Stimulated activated CD4-positive, alpha-beta T cell treated with anti-CD3 and anti-CD28 coated beads, Interleukin-2, amount 100 ng/mL, for 4 hours (primary cell): ENCODE results near the gene CHRNG.
A peak's percentile ranks its signal among the peaks of the same experiment; 100 is the strongest.

Experiments used
- DNase-seq: peaks from one replicate; pipeline ENCODE4 v3.0.0-alpha.2; 2020; ENCODE audit warnings: low read depth

CHRNG gene

DNA sequence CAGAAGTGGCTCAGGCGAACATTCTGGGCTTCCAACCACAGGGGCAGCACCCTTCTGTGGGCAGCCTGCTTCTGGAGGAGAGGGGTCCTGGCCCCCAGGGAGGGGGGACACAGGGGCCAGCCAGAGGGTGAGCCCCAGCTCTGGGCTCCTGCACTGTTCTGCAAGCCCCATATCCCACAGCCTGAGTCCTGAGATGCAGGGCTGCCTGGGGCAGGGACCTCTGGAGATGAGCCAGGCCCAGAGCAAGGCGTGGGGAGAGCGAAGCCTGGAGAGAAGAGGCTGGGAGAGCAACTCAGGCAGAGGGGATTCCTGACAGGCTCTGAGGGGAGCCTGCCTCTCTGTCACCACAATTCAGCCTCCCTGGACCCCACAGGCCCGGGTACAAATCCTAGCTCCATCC is 32.8 kb upstream of the CHRNG start:
- DNase-seq, result no peak

- no peak for DNase-seq
Measured at GRCh38 chr2:232508251-232508650, 31.2 kb upstream of the CHRNG start.

- no peak for DNase-seq
Measured at GRCh38 chr2:232511336-232511890, 28.1 kb upstream of the CHRNG start.

DNA sequence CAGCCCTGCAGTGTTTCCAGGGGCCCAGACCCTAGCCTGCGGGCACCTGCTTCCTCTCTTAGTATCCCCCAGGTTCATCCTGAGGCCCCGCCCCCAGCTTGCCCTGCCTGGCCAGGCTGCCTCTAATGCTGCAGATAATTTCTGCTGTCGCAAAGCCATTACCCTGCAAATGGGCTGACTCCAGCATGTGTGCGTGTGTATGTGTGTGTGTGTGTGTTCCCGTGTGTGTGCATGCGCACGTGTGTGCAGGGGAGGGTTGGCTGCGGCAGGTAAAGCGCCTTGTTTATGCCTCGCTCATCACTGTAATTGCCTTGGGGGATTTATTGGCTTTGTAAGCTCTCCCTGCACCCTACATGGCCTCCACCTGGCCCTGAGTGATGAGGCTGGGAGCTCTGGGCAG is 26.9 kb upstream of the CHRNG start:
- no peak for DNase-seq

DNA sequence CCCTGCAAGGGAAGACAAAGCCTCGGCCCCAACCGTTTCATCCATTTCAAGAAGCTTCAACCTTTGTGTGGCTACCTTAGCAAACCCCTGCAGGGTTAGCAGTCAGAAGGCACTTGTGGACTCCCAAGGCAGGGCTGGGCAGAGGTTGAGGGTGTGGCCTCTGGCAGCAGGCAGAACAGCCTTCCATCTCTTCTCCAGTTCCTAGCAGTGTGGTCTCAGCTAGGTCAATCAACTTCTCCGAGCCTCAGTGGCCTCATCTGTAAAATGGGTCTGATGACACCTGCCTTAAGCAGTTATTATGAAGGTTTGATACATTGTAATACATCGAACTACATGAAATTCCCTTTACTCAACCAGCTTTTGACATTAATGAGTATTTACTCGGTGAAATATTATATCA is 26.1 kb upstream of the CHRNG start:
- DNase-seq, result no peak

- no peak for DNase-seq
Measured at GRCh38 chr2:232515639-232516038, 23.9 kb upstream of the CHRNG start.

GRCh38 chr2:232516551-232516950 is 22.9 kb upstream of the CHRNG start:
- no peak for DNase-seq

DNA sequence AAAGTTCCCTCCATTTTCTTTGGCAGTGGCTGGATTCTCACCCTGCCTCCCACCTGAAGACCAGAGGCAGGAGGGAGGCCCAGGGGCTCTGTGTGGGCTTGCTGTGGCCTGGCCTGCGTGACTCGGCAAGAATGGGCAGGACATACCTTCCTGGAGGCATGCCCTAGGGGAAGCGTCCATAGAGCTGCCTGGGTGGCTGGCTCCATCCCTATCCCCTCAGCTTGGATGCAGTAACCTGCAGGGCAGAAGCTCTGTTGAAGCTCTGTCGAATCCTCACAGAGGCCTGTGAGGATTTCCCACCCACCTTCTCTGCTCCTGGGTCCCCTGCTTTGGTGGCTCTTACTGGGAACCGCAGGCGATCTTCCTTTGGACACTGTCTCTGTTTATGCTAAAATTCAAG is 20.6 kb upstream of the CHRNG start:
- DNase-seq, result no peak

DNA sequence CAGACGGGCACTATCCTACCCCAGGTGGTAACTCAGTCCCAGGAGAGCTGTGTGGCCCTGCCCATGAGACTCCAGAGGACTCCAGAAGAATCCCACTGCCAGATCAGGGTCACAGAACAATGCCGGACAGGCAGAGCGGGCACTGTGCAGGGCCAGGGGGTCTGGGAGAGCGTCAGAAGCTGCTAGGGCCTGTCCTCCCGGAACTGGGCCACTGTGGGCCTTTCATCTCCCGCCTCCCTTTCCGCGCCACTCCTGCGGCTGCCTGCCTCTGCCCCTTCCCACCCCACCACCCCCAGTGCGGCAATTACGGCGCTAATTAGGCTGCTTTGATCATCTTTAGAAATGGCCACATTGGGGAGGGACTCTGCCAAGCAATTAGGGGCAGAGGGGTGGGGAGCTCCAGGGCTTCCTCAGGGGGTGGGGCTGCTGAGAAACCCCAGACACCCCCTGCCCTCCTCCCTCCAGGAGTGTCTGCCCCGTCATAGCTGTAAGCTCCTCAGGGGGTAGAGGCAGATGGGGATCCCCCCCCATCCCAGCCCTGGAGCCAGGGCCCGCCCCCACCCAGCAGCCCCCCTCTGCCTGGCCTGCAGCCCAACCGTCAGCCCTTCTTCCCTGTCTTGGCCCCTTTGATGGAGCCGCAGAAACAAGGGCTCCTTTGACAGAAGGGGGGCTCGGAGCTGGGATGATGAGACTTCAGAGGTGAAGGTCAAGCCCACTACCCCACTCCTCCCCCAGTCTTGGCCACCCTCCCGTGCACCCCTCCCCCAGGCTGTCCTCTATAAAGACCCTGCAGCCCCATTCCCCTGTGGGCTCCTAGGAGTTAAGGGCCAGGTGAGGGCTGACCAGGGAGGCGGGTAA is 19.7 kb upstream of the CHRNG start, which contains the start of gene PRSS56:
Gene PRSS56 (plus strand): TSS at position 808 of the 858 bp plus-strand sequence. CDS start 211 bp downstream, outside the sequence.
- DNase-seq, result no peak

GRCh38 chr2:232520489-232520888 is 19.0 kb upstream of the CHRNG start:
- no peak for DNase-seq

DNA sequence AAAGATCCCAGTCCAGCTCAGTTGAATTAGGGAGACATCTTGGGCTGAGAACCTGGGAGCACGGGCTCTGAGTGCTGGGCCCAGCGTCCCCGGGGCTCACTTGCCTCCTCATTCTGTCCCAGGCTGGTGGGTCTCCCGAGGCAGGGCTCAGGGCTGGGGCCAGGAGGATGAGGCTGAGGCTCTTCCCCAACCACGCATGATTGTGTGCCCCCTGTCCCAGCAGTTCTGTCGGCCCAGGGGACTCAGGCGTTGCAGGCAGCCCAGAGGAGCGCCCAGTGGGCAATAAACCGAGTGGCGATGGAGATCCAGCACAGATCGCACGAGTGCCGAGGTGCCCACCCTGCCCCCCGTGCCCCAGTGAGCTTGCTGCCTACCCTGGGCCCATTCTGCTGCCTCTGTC is 18.4 kb upstream of the CHRNG start:
- DNase-seq, result no peak

- peak; percentile 46 for DNase-seq
Measured at GRCh38 chr2:232521959-232522622, 17.4 kb upstream of the CHRNG start.

DNA sequence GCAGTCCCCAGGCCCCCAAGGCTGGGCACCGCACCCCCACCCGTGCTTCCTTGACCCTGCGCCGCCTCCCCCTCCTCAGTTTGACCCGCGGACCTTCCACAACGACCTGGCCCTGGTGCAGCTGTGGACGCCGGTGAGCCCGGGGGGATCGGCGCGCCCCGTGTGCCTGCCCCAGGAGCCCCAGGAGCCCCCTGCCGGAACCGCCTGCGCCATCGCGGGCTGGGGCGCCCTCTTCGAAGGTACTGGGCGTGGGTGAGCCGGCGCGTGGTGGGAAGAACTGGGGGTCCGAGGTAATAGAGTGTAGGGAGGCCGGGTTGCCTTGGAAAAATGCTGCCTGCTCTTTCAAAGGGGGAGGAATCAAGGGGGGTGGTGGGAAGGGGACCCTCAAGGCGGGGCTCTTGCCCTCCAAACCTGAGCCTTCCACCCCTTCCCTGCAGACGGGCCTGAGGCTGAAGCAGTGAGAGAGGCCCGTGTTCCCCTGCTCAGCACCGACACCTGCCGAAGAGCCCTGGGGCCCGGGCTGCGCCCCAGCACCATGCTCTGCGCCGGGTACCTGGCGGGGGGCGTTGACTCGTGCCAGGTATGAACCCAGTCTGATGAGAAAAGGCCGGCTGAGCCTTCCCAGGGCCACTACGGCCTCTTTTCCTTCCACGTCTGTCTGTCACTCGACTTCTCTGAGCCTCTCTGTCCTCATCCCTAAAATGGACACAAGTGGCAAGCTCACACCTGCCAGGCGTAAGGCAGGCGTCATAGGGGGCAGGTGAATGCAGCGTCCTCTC is 16.7 kb upstream of the CHRNG start:
- no peak for DNase-seq

GRCh38 chr2:232523402-232523681 is 16.1 kb upstream of the CHRNG start:
- DNase-seq, result no peak

DNA sequence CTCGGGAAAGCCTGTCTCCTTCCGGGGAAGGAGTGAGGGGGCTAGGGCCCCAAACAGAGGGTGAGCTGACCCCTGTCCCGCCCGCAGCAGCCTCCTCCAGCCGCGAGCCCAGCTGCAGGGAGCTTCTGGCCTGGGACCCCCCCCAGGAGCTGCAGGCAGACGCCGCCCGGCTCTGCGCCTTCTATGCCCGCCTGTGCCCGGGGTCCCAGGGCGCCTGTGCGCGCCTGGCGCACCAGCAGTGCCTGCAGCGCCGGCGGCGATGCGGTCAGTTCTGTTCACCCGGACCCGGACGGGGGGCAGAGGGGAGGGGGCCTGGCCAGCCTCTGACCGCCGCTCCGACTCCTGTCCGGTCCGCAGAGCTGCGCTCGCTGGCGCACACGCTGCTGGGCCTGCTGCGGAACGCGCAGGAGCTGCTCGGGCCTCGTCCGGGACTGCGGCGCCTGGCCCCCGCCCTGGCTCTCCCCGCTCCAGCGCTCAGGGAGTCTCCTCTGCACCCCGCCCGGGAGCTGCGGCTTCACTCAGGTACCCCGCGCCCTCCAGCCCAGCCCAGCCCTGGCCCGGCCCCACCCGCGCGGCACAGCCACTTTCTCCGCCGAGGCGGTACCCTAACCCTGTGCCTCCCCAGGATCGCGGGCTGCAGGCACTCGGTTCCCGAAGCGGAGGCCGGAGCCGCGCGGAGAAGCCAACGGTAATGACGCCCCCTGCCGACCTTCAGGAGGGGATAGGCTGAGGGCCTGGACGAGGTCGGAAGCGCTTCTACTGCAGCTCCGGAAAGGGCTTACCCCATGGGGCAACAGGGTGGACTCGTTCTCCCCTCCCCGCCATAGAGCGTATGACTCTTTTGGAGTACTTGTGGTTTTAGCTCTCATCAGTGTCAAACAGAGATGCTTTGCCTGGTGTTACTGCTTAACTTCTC is 15.6 kb upstream of the CHRNG start:
- DNase-seq, result no peak

- DNase-seq, result no peak
Measured at GRCh38 chr2:232524771-232525170, 14.7 kb upstream of the CHRNG start.

DNA sequence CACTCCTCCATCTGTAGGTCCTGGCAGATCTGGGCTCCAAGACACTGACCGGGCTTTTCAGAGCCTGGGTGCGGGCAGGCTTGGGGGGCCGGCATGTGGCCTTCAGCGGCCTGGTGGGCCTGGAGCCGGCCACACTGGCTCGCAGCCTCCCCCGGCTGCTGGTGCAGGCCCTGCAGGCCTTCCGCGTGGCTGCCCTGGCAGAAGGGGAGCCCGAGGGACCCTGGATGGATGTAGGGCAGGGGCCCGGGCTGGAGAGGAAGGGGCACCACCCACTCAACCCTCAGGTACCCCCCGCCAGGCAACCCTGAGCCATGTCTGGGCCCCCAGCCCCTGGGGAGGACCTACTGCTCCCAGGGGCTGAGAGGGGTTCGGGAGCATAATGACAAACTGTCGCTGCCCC is 14.3 kb upstream of the CHRNG start:
- no peak for DNase-seq

DNA sequence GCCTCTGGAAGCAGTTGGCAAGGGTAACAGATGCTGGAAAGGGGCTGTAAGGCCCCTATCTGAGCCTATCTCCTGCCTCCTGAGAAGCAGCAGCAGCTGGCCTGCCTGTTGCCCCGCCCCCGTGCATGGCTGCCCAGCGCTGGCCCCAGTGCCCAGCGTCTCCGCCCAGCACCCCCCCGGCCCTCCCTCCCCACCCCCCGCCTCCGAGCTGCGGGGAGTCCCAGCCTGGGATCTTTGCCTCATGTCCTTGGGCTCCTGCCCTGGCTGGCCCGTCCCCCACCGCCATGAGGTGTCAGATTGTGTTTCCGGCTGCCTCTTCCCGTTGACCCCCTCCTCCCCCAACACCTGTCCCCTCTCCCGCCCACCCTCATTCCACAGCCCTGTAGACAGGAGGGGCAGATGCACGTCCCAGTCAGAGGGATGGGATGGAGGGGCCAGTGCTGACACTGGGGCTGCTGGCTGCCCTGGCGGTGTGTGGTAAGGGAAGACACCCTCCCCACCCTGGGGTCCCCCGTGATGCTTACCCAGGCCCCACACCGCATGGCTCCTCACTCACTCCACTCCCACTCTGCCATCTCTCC is 13.6 kb upstream of the CHRNG start, which contains the start of gene CHRND:
Gene CHRND (plus strand): TSS at position 370 of the 581 bp plus-strand sequence. CDS start 56 bp downstream, at position 426.
- no peak for DNase-seq

GRCh38 chr2:232526372-232526941 is 13.0 kb upstream of the CHRNG start:
- no peak for DNase-seq

- DNase-seq, result no peak
Measured at GRCh38 chr2:232527905-232528470, 11.5 kb upstream of the CHRNG start.
